LNCAP (cell line): ENCODE data around the gene TCFL5.

ENCODE experiments used
- CTCF ChIP-seq: fragments of 450-650 bp; IDR thresholded peaks from 2 replicates; pipeline ENCODE4 v1.5.1; 2017; ENCODE audit warnings: mild to moderate bottlenecking

TCFL5 gene

GRCh38 chr20:62807444-62808210 is 54.0 kb downstream of the TCFL5 start:
- no peak for TF ChIP-seq CTCF

DNA sequence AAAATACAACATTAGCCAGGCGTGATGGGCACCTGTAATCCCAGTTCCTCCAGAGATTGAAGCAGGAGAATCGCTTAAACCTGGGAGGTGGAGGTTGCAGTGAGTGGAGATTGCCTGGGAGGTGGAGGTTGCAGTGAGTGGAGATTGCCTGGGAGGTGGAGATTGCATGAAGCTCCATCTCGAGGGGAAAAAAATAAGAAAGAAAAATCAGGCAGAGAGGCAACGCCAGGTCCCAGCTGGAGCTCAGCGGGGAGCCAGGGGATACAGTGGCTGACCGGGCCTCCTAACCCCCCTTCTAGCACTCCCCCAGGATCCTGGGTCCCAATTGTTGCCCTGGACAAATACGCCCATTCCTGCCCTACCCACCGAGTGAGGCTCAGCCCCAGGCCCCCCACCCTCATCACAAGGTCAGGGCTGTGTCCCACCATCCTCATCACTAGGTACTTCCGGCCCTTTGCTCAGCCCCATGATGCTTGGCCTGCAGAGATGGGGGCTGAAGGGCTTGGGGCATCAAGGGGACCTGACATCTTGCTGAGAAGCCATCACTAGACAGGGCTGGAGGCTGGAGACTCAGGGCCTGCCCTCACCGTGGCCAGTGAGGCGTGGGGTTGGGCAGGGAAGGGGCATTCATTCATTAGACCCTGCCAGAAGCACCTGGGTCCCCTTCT is 55.1 kb downstream of the TCFL5 start:
- no peak for TF ChIP-seq CTCF

DNA sequence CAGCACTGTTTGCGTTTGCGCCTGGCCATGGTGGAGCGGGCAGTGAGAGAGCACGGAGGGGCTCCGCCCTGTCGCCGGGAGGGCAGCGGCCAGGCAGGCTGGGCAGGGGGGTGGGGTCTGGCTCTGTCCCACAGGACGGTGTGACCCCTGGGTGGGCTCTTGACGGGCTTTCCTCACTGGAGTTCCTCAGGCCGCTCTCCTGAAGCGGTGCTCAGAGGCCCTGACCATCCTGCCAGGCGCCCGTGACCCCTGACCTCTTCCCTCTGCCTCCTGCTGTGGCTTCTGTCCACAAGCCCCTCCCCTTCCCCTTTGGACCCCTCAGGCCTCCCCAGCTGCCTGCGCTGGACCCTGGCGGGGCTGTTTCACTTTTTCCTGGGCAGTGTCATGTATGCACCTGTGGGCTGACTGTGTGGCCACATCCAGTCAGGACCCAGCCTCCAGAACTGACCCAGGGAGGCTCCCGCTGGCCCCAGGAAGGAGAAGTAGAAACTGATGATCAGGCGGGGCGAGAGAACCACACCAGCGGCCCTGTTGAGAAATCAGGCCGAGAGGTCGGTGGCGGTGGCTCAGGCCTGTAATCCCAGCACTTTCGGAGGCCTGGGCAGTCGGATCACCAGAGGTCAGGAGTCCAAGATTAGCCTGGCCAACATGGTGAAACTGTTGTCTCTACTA is 55.8 kb downstream of the TCFL5 start:
- TF ChIP-seq CTCF = no peak

- TF ChIP-seq CTCF = no peak
Measured at GRCh38 chr20:62805155-62805710, 56.4 kb downstream of the TCFL5 start.

- no peak for TF ChIP-seq CTCF
Measured at GRCh38 chr20:62804627-62805154, 56.9 kb downstream of the TCFL5 start, which contains the start of gene OGFR. Gene OGFR, plus strand, starts transcription at chr20:62804835. Its CDS starts 25 bp downstream, at chr20:62804860.

- TF ChIP-seq CTCF = no peak
Measured at GRCh38 chr20:62804021-62804626, 57.5 kb downstream of the TCFL5 start.
